SH-SY5Y (cell line): ENCODE measurements around the gene VEGFC.

Experiments used
- GATA2 ChIP-seq: IDR thresholded peaks from 2 replicates; pipeline ENCODE4 v1.6.1; 2011; ENCODE audit warnings: mild to moderate bottlenecking, low read depth, low read length
- GATA3 ChIP-seq: IDR thresholded peaks from 2 replicates; pipeline ENCODE4 v1.6.1; 2011; ENCODE audit warnings: low read depth, mild to moderate bottlenecking, low read length, moderate library complexity

- no peak for TF ChIP-seq GATA2
- TF ChIP-seq GATA3: no peak
These were observed 127.8 kb downstream of the VEGFC start for GRCh38 chr4:176664964-176665363.
